ENCODE measurements around the gene CAMK2A.

- TF ChIP-seq CTCF (IDR thresholded peaks at IDR 0.05; ENCODE audit: insufficient read depth, low read length, poor library complexity, severe bottlenecking) (no peak), EZH2phosphoT487 (conservative IDR thresholded peaks at IDR 0.05; ENCODE audit: low read length) (no peak)
Measured at GRCh38 chr5:150229571-150229970, 60.0 kb downstream of the CAMK2A start.
